Common myeloid progenitor, CD34-positive (primary cell): ENCODE results near the gene PBX1.

Experiments
- CTCF ChIA-PET: fragments of 350-600 bp; sonication (Branson Sonifier 250); formaldehyde crosslinking; loops from one replicate; lab custom pipeline; 2021; ENCODE audit warnings: antibody characterized with exemption; lab: Charles Lee
- POLR2A ChIA-PET: fragments of 350-600 bp; sonication (Branson Sonifier 250); formaldehyde crosslinking; loops from one replicate; lab custom pipeline; 2021; ENCODE audit warnings: antibody characterized with exemption; lab: Charles Lee
- DNase-seq, 3 donors: peaks; one replicate each; pipeline versions ENCODE4 v3.0.0 to v3.0.0-alpha.2; 2013
- H3K27ac ChIP-seq, 2 experiments: 1 replicate in 1 of 2; 2 replicates in 1 of 2; pipeline ENCODE4 v1.7.0; 2013; ENCODE audit warnings: inconsistent platforms in 2 of 2, low read length in 2 of 2, mild to moderate bottlenecking in 2 of 2, low read depth in 1 of 2, moderate library complexity in 1 of 2; ENCODE audit not compliant: severe bottlenecking in 2 of 2, insufficient read depth in 1 of 2, poor library complexity in 1 of 2
- H3K27me3 ChIP-seq, 5 experiments: replicated peaks in 2 of 5; 1 replicate in 3 of 5; 2 replicates in 2 of 5; pipeline versions ENCODE4 v1.6.1 to v1.7.0; 2013; ENCODE audit warnings: low read length in 4 of 5, mild to moderate bottlenecking in 2 of 5, moderate library complexity in 2 of 5, inconsistent platforms in 1 of 5; ENCODE audit not compliant: insufficient read depth in 5 of 5, control insufficient read depth in 4 of 5
- H3K36me3 ChIP-seq, 4 experiments: 1 replicate in 2 of 4; 2 replicates in 2 of 4; pipeline versions ENCODE4 v1.6.1 to v1.7.0; 2013; ENCODE audit warnings: low read length in 3 of 4, control low read depth in 1 of 4, mild to moderate bottlenecking in 1 of 4; ENCODE audit not compliant: control insufficient read depth in 4 of 4, insufficient read depth in 4 of 4
- H3K4me1 ChIP-seq, 4 experiments: 1 replicate in 3 of 4; 2 replicates in 1 of 4; pipeline versions ENCODE4 v1.6.1 to v1.7.1; 2013; ENCODE audit warnings: low read length in 3 of 4, mild to moderate bottlenecking in 3 of 4, control low read depth in 1 of 4, inconsistent platforms in 1 of 4, moderate library complexity in 1 of 4; ENCODE audit not compliant: control insufficient read depth in 4 of 4, insufficient read depth in 4 of 4; ENCODE audit errors: control extremely low read depth in 1 of 4
- H3K4me3 ChIP-seq, 7 experiments: 1 replicate in 4 of 7; 2 replicates in 3 of 7; pipeline versions ENCODE4 v1.5.1 to v1.7.0; 2013; ENCODE audit warnings: mild to moderate bottlenecking in 7 of 7, low read length in 6 of 7, moderate library complexity in 6 of 7, inconsistent platforms in 2 of 7, low read depth in 2 of 7, control low read depth in 1 of 7; ENCODE audit not compliant: insufficient read depth in 4 of 7, control insufficient read depth in 1 of 7; ENCODE audit errors: extremely low read depth in 1 of 7
- H3K9me3 ChIP-seq, 5 experiments: 1 replicate in 4 of 5; 2 replicates in 1 of 5; pipeline versions ENCODE4 v1.6.1 to v1.7.1; 2013; ENCODE audit warnings: low read length in 4 of 5, mild to moderate bottlenecking in 2 of 5, inconsistent platforms in 1 of 5, low read depth in 1 of 5, moderate library complexity in 1 of 5; ENCODE audit not compliant: control insufficient read depth in 4 of 5, insufficient read depth in 2 of 5; ENCODE audit errors: control extremely low read depth in 1 of 5
- WGBS: methylation state at CpG from one replicate; pipeline ENCODE4 v1.1.5; 2013; ENCODE audit not compliant: insufficient coverage; 5-methylcytosine and 5-hydroxymethylcytosine counted together

PBX1 gene

GRCh38 chr1:164587617-164588501 lies 28.9 kb downstream of the PBX1 start:
- POLR2A ChIA-PET = interaction anchor here (0.5 kb wide), 1 partner anchor 286 kb away, joined by 3 read pairs; no protein-coding TSS in a partner anchor
- 95% methylated on average over 8 of the region's 12 CpGs for WGBS
- Histone ChIP-seq H3K4me1 (peaks cover 0 to 42% (median 16%) of the 10 kb centered on the region in 4 experiments), H3K4me3 (peak overlapping the region in 1 of 7 experiments; percentile 57), H3K27me3 (no peaks in the 10 kb centered on the region), H3K9me3 (no peaks in the 10 kb centered on the region), H3K36me3 (peaks cover 0 to 9% (median 2%) of the 10 kb centered on the region in 4 experiments), H3K27ac (peak overlapping the region in 1 of 2 experiments; percentile 75)
- CTCF ChIA-PET = interaction anchor here (1.0 kb wide), 3 partner anchors 11 to 72 kb away, joined by 3 to 4 read pairs (median 3); no protein-coding TSS in a partner anchor
- peak in 2 of 3 donors; percentile 6 for DNase-seq

GRCh38 chr1:164588516-164589341 lies 29.7 kb downstream of the PBX1 start:
- Histone ChIP-seq H3K27ac (peak overlapping the region in 1 of 2 experiments; percentile 75), H3K27me3 (no peaks in the 10 kb centered on the region), H3K4me3 (peak overlapping the region in 4 of 7 experiments; percentile 9 to 57 (median 53)), H3K9me3 (no peaks in the 10 kb centered on the region), H3K4me1 (peaks cover 0 to 45% (median 16%) of the 10 kb centered on the region in 4 experiments), H3K36me3 (peaks cover 0 to 5% (median 2%) of the 10 kb centered on the region in 4 experiments)
- DNase-seq = peak; percentile 73 to 80 (median 78)
- ChIA-PET CTCF (interaction anchor here (0.7 to 1.0 kb wide), 3 partner anchors 24 to 84 kb away, joined by 3 to 4 read pairs (median 3); no protein-coding TSS in a partner anchor), POLR2A (interaction anchor here (0.5 kb wide), 1 partner anchor 286 kb away, joined by 3 read pairs; no protein-coding TSS in a partner anchor)
- WGBS = 12% methylated on average over 11 of the region's 17 CpGs

GRCh38 chr1:164589408-164589807 lies 30.4 kb downstream of the PBX1 start:
- peak overlapping the region in 1 of 2 experiments; percentile 75 for H3K27ac ChIP-seq
- whole genome bisulfite sequencing = 100% methylated on average over 1 of the region's 3 CpGs
- peaks cover 0 to 45% (median 16%) of the 10 kb centered on the region in 4 experiments for H3K4me1 ChIP-seq
- peak overlapping the region in 2 of 7 experiments; percentile 52 to 57 for H3K4me3 ChIP-seq
- DNase-seq = no peak
- no peaks in the 10 kb centered on the region for H3K27me3 ChIP-seq
- CTCF ChIA-PET = no interaction called here
- POLR2A ChIA-PET = no interaction called here
- H3K36me3 ChIP-seq = peaks cover 0 to 4% (median 2%) of the 10 kb centered on the region in 4 experiments
- no peaks in the 10 kb centered on the region for H3K9me3 ChIP-seq

GRCh38 chr1:164589961-164590507 lies 31.1 kb downstream of the PBX1 start:
- POLR2A ChIA-PET = no interaction called here
- CTCF ChIA-PET = interaction anchor here (1.5 kb wide), 1 partner anchor 12 kb away, joined by 4 read pairs; no protein-coding TSS in a partner anchor

GRCh38 chr1:164590592-164590991 lies 31.6 kb downstream of the PBX1 start:
- Histone ChIP-seq H3K9me3 (no peaks in the 10 kb centered on the region), H3K27ac (no peak overlapping the region), H3K36me3 (peaks cover 0 to 4% (median 1%) of the 10 kb centered on the region in 4 experiments), H3K4me3 (peak overlapping the region in 1 of 7 experiments; percentile 4), H3K4me1 (peaks cover 0 to 45% (median 16%) of the 10 kb centered on the region in 4 experiments), H3K27me3 (no peaks in the 10 kb centered on the region)
- ChIA-PET POLR2A (no interaction called here), CTCF (interaction anchor here (1.5 kb wide), 2 partner anchors 12 to 18 kb away, joined by 4 to 5 read pairs; no protein-coding TSS in a partner anchor)
- 96% methylated on average over 3 of the region's 5 CpGs for WGBS
- no peak for DNase-seq

More at GRCh38 chr1:164589961-164590507, 31.1 kb downstream of the PBX1 start:
- Histone ChIP-seq H3K27me3 (no peaks in the 10 kb centered on the region), H3K27ac (no peak overlapping the region), H3K4me3 (peak overlapping the region in 2 of 7 experiments; percentile 4 to 52), H3K36me3 (peaks cover 0 to 4% (median 1%) of the 10 kb centered on the region in 4 experiments), H3K9me3 (no peaks in the 10 kb centered on the region), H3K4me1 (peaks cover 0 to 45% (median 16%) of the 10 kb centered on the region in 4 experiments)
- WGBS = 75% methylated on average over 3 of the region's 9 CpGs
- DNase-seq = peak in 2 of 3 donors; percentile 13 to 35

GRCh38 chr1:164591858-164592257 lies 32.9 kb downstream of the PBX1 start:
- ChIA-PET CTCF (interaction anchor here (0.9 to 1.5 kb wide), 2 partner anchors 10 to 17 kb away, joined by 3 to 5 read pairs; no protein-coding TSS in a partner anchor), POLR2A (interaction anchor here (0.9 kb wide), 1 partner anchor 68 kb away, joined by 3 read pairs; no protein-coding TSS in a partner anchor)
- H3K9me3 ChIP-seq = no peaks in the 10 kb centered on the region
- H3K4me3 ChIP-seq = no peak overlapping the region
- H3K4me1 ChIP-seq = peaks cover 0 to 45% (median 16%) of the 10 kb centered on the region in 4 experiments
- no peaks in the 10 kb centered on the region for H3K27me3 ChIP-seq
- DNase-seq = no peak
- 0% methylated on average over 1 of the region's 1 CpG for WGBS
- no peak overlapping the region for H3K27ac ChIP-seq
- peaks cover 0 to 2% (median 0%) of the 10 kb centered on the region in 4 experiments for H3K36me3 ChIP-seq
